Skeletal muscle tissue (tissue), 4 donors: ENCODE data around the gene PTEN. TPM values are rescaled to one million over a fixed set of nuclear protein-coding genes. Genes with fewer than 3 reads are reported as not detected.
"Not testable (repeated sequence)": the region's sequence is repeated elsewhere in the genome, so short reads cannot be mapped to it uniquely, and the experiment has no call there.

Source experiments
- H3K27ac ChIP-seq: one replicate; pipeline ENCODE4 v1.7.0; 2013; ENCODE audit warnings: mild to moderate bottlenecking, low read depth, low read length, inconsistent platforms
- H3K27me3 ChIP-seq, 3 donors: one replicate each; pipeline ENCODE4 v1.7.0; 2013; ENCODE audit warnings: low read length in 3 of 3; ENCODE audit not compliant: control insufficient read depth in 3 of 3, insufficient read depth in 3 of 3
- H3K36me3 ChIP-seq, 3 donors: one replicate each; pipeline ENCODE4 v1.7.0; 2013; ENCODE audit warnings: low read length in 3 of 3; ENCODE audit not compliant: control insufficient read depth in 3 of 3, insufficient read depth in 3 of 3
- H3K4me1 ChIP-seq, 3 donors: one replicate each; pipeline ENCODE4 v1.7.0; 2013; ENCODE audit warnings: low read length in 3 of 3, mild to moderate bottlenecking in 3 of 3; ENCODE audit not compliant: control insufficient read depth in 3 of 3, insufficient read depth in 3 of 3
- H3K4me3 ChIP-seq, 3 donors: one replicate each; pipeline ENCODE4 v1.7.0; 2013; ENCODE audit warnings: low read length in 3 of 3
- H3K9ac ChIP-seq, 3 donors: one replicate each; pipeline ENCODE4 v1.7.0; 2013; ENCODE audit warnings: low read length in 3 of 3, mild to moderate bottlenecking in 3 of 3, moderate library complexity in 2 of 3, low read depth in 1 of 3
- H3K9me3 ChIP-seq, 3 donors: one replicate each; pipeline ENCODE4 v1.7.0; 2013; ENCODE audit warnings: low read length in 3 of 3; ENCODE audit not compliant: control insufficient read depth in 3 of 3
- total RNA-seq: library from RNA; depleted of rRNA; stranded (reverse); fragments of >200 nt; gene quantifications from one replicate; pipeline ENCODE4 v1.2.3, GENCODE V29; 2014
- donor health status: Osteomylitis.

Gene PTEN
- total RNA-seq, 1 donor from 2014 or later: 76.2 TPM

- Histone ChIP-seq H3K4me1 (peaks cover 0 to 3% (median 0%) of the 10 kb centered on the region in 3 donors), H3K36me3 (peaks cover 2 to 9% (median 5%) of the 10 kb centered on the region in 3 donors), H3K27ac (no peak overlapping the region), H3K27me3 (no peaks in the 10 kb centered on the region), H3K9me3 (no peaks in the 10 kb centered on the region), H3K4me3 (no peak overlapping the region), H3K9ac (no peak overlapping the region)
Measured at GRCh38 chr10:87882555-87883294, 19.3 kb downstream of the PTEN start.

- H3K27me3 ChIP-seq: no peaks in the 10 kb centered on the region
- H3K9ac ChIP-seq: no peak overlapping the region
- H3K36me3 ChIP-seq: peaks cover 2 to 9% (median 5%) of the 10 kb centered on the region in 3 donors
- no peak overlapping the region for H3K4me3 ChIP-seq
- no peak overlapping the region for H3K27ac ChIP-seq
- H3K4me1 ChIP-seq: peaks cover 0 to 3% (median 0%) of the 10 kb centered on the region in 3 donors
- H3K9me3 ChIP-seq: no peaks in the 10 kb centered on the region
Measured at GRCh38 chr10:87886635-87887034, 23.2 kb downstream of the PTEN start.

- H3K4me1 ChIP-seq: peaks cover 0 to 3% (median 0%) of the 10 kb centered on the region in 3 donors
Measured at GRCh38 chr10:87887146-87887545, 23.7 kb downstream of the PTEN start.

GRCh38 chr10:87887548-87888289, 24.3 kb downstream of the PTEN start:
- Histone ChIP-seq H3K36me3 (peaks cover 2 to 11% (median 5%) of the 10 kb centered on the region in 3 donors), H3K9me3 (no peaks in the 10 kb centered on the region), H3K27ac (no peak overlapping the region), H3K4me1 (peaks cover 0 to 5% (median 0%) of the 10 kb centered on the region in 3 donors), H3K27me3 (no peaks in the 10 kb centered on the region), H3K4me3 (no peak overlapping the region), H3K9ac (no peak overlapping the region)

More at GRCh38 chr10:87887146-87887545, 23.7 kb downstream of the PTEN start:
- no peaks in the 10 kb centered on the region for H3K27me3 ChIP-seq
- H3K27ac ChIP-seq: no peak overlapping the region
- H3K9ac ChIP-seq: no peak overlapping the region
- H3K9me3 ChIP-seq: no peaks in the 10 kb centered on the region
- no peak overlapping the region for H3K4me3 ChIP-seq
- peaks cover 2 to 9% (median 5%) of the 10 kb centered on the region in 3 donors for H3K36me3 ChIP-seq

GRCh38 chr10:87895430-87895829, 32.0 kb downstream of the PTEN start:
- H3K9ac ChIP-seq: no peak overlapping the region
- peaks cover 0 to 6% (median 5%) of the 10 kb centered on the region in 3 donors for H3K4me1 ChIP-seq
- H3K27ac ChIP-seq: no peak overlapping the region

GRCh38 chr10:87896216-87896615, 32.8 kb downstream of the PTEN start:
- Histone ChIP-seq H3K4me1 (peaks cover 0 to 6% (median 5%) of the 10 kb centered on the region in 3 donors), H3K4me3 (no peak overlapping the region), H3K27ac (no peak overlapping the region), H3K9ac (no peak overlapping the region), H3K27me3 (no peaks in the 10 kb centered on the region), H3K9me3 (no peaks in the 10 kb centered on the region), H3K36me3 (peaks cover 0 to 3% (median 0%) of the 10 kb centered on the region in 3 donors)

More at GRCh38 chr10:87895430-87895829, 32.0 kb downstream of the PTEN start:
- no peak overlapping the region for H3K4me3 ChIP-seq
- peaks cover 0 to 3% (median 0%) of the 10 kb centered on the region in 3 donors for H3K36me3 ChIP-seq
- no peaks in the 10 kb centered on the region for H3K27me3 ChIP-seq
- H3K9me3 ChIP-seq: no peaks in the 10 kb centered on the region

GRCh38 chr10:87897957-87898356, 34.5 kb downstream of the PTEN start:
- H3K9ac ChIP-seq, H3K4me3 ChIP-seq, H3K36me3 ChIP-seq, H3K27ac ChIP-seq, H3K9me3 ChIP-seq, H3K4me1 ChIP-seq, H3K27me3 ChIP-seq: not testable (repeated sequence)

- not testable (repeated sequence) for H3K4me1 ChIP-seq, H3K4me3 ChIP-seq, H3K9me3 ChIP-seq, H3K36me3 ChIP-seq, H3K27ac ChIP-seq, H3K27me3 ChIP-seq, H3K9ac ChIP-seq
Measured at GRCh38 chr10:87903396-87903795, 40.0 kb downstream of the PTEN start.

- Histone ChIP-seq H3K36me3 (peaks cover 0 to 2% (median 0%) of the 10 kb centered on the region in 3 donors), H3K4me3 (no peak overlapping the region), H3K27me3 (no peaks in the 10 kb centered on the region), H3K27ac (no peak overlapping the region), H3K4me1 (peaks cover 0 to 8% (median 7%) of the 10 kb centered on the region in 3 donors), H3K9me3 (peaks cover 0 to 2% (median 0%) of the 10 kb centered on the region in 3 donors), H3K9ac (no peak overlapping the region)
Measured at GRCh38 chr10:87913156-87913921, 49.9 kb downstream of the PTEN start.
